ENCODE results near the gene ARF1.

GRCh38 chr1:228072658-228073043 is 9.9 kb upstream of the ARF1 start:
- TF ChIP-seq CTCF (IDR thresholded peaks at IDR 0.05) = no peak
- no peak for TF ChIP-seq FOXK1 (CRISPR knock-in tag; IDR thresholded peaks at IDR 0.05)
- no peak for TF ChIP-seq ZNF138 (CRISPR knock-in tag; conservative IDR thresholded peaks at IDR 0.05)
- TF ChIP-seq KAT7 (CRISPR knock-in tag; IDR thresholded peaks at IDR 0.05; ENCODE audit: borderline replicate concordance) = no peak
- TF ChIP-seq MAX (CRISPR knock-in tag; IDR thresholded peaks at IDR 0.05) = no peak
- no peak for TF ChIP-seq USF2 (CRISPR knock-in tag; IDR thresholded peaks at IDR 0.05)

All from WTC11 (cell line).